HG02973 (cell line): ENCODE measurements around the gene RBM28.

Experiments
- ATAC-seq: cut with Tn5 transposase; IDR thresholded peaks from one replicate; pipeline ENCODE4 v1.9.1; 2021; ENCODE audit warnings: moderate library complexity; ENCODE audit not compliant: unreplicated experiment

RBM28 gene

GRCh38 chr7:128343554-128344430 is at the start of gene RBM28:
RBM28 (minus strand) TSS chr7:128343908; CDS start chr7:128343793, 115 bp downstream.
- peak; percentile 91 for ATAC-seq

GRCh38 chr7:128392446-128393327 is 49.0 kb upstream of the RBM28 start:
- no peak for ATAC-seq

- no peak for ATAC-seq
Observed at GRCh38 chr7:128391805-128392204, 48.1 kb upstream of the RBM28 start.

- ATAC-seq = no peak
Observed at GRCh38 chr7:128390871-128391565, 47.3 kb upstream of the RBM28 start.

- ATAC-seq = no peak
Observed at GRCh38 chr7:128389618-128390329, 46.1 kb upstream of the RBM28 start.

- no peak for ATAC-seq
Observed at GRCh38 chr7:128389085-128389617, 45.4 kb upstream of the RBM28 start.

GRCh38 chr7:128388145-128388485 is 44.4 kb upstream of the RBM28 start:
- no peak for ATAC-seq

GRCh38 chr7:128387216-128388144 is 43.8 kb upstream of the RBM28 start:
- ATAC-seq = peak; percentile 73

GRCh38 chr7:128385988-128386925 is 42.5 kb upstream of the RBM28 start:
- no peak for ATAC-seq

- no peak for ATAC-seq
Observed at GRCh38 chr7:128384726-128385125, 41.0 kb upstream of the RBM28 start.

GRCh38 chr7:128383776-128384175 is 40.1 kb upstream of the RBM28 start:
- no peak for ATAC-seq

GRCh38 chr7:128381161-128381821 is 37.6 kb upstream of the RBM28 start:
- no peak for ATAC-seq

GRCh38 chr7:128380483-128381106 is 36.9 kb upstream of the RBM28 start:
- no peak for ATAC-seq

- no peak for ATAC-seq
Observed at GRCh38 chr7:128379900-128380479, 36.3 kb upstream of the RBM28 start.

GRCh38 chr7:128378637-128379036 is 34.9 kb upstream of the RBM28 start:
- ATAC-seq = no peak

GRCh38 chr7:128376077-128376476 is 32.4 kb upstream of the RBM28 start:
- ATAC-seq = no peak

- ATAC-seq = no peak
Observed at GRCh38 chr7:128374041-128374440, 30.3 kb upstream of the RBM28 start.
